ENCODE measurements around the gene KLK2. TPM values are rescaled to one million over a fixed set of nuclear protein-coding genes. Genes with fewer than 3 reads are reported as not detected.

KLK2 gene
- total RNA-seq, 1 experiment from 2014 or later, result not detected

GRCh38 chr19:50829801-50830200 lies 43.4 kb upstream of the KLK2 start:
- H3K9ac ChIP-seq (ENCODE audit: low read length), result no peak overlapping the region
- no peak overlapping the region for H3K4me2 ChIP-seq (ENCODE audit: low read length)
- H3K9me3 ChIP-seq (ENCODE audit: control insufficient read depth in 1 of 2, insufficient read depth in 1 of 2, low read depth in 1 of 2, low read length in 2 of 2), result no peaks in the 10 kb centered on the region; a peak in 1 of 4 replicates
- H3K27me3 ChIP-seq (ENCODE audit: insufficient read depth, low read length), result no peaks in the 10 kb centered on the region
- no peaks in the 10 kb centered on the region for H3K36me3 ChIP-seq (ENCODE audit: control insufficient read depth in 1 of 2, insufficient read depth in 2 of 2, low read length in 2 of 2)
- DNase-seq (ENCODE audit: low read depth, low spot score) (no peak), ATAC-seq (no peak)
- intact Hi-C loops (cut with micrococcal nuclease), result no loop called here
- RAD21 ChIA-PET (ENCODE audit: low non-redundant PET in 1 of 2, low total read pairs in 2 of 2, uncharacterized antibody in 2 of 2, unreplicated experiment in 2 of 2), result no interaction called here
- H2AFZ ChIP-seq (ENCODE audit: low read depth, low read length, poor library complexity, severe bottlenecking), result no peak overlapping the region
- H3K27ac ChIP-seq (ENCODE audit: low read depth, low read length), result no peak overlapping the region
- no peaks in the 10 kb centered on the region for H4K20me1 ChIP-seq (ENCODE audit: insufficient read depth)
- no peaks in the 10 kb centered on the region for H3K79me2 ChIP-seq (ENCODE audit: insufficient read depth, low read length)
- TF ChIP-seq RAD21 (IDR thresholded peaks at IDR 0.05; ENCODE audit: low read depth) (no peak), ZFX (IDR thresholded peaks at IDR 0.05) (no peak), POLR2AphosphoS5 (IDR thresholded peaks at IDR 0.05; ENCODE audit: low read depth, low read length) (no peak)
- BruUV-seq (replicated peaks), result no TSS peak
- no peaks in the 10 kb centered on the region for H3K9me2 ChIP-seq (ENCODE audit: insufficient read depth)
- POLR2A ChIA-PET, result no interaction called here
- H3K4me1 ChIP-seq (ENCODE audit: control insufficient read depth in 1 of 2, insufficient read depth in 2 of 2, low read length in 2 of 2), result peaks cover 1 to 2% of the 10 kb centered on the region in 2 experiments; a peak in 3 of 4 replicates
- CTCF ChIA-PET, result no interaction called here
- no peak overlapping the region for H3K4me3 ChIP-seq (replicated peaks in 1 of 2; ENCODE audit: low read depth in 1 of 2, low read length in 2 of 2)

DNA sequence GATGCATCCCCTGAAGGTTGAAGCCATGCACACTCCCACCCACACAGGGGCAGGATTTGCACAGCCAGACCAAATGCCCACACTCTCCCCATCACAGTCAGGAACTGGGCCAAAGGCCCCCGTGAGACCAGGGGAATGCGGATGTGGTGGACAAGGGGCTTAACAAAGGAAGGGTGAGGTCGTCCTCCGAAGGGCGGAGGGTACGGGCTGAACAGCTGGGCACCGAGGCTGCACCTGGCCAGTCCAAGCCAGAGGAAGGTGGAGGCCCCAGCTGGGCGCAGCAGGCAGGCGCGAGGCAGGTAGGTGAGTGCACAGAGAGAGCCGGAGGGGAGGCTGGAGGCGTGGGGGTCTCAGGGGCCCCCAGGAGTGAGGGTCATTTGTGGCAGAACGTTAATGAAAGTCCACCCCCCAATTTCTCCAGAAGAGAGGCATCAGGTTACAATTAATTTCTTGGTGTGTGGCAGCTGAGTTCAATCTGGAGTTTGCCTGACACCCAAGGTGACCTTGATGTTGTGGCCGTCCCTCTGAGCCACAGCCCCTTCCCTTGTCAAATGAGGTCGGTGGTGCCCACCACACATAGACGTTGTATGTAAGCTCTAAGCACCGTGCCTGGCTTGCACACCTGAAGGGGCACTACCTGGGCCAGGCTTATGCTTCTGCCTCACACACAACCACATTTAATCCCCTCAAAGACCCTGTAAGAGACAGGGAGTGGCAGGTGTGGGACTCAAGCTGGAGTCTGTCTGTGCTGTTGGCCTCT lies 42.8 kb upstream of the KLK2 start:
- H2AFZ ChIP-seq (ENCODE audit: low read depth, low read length, poor library complexity, severe bottlenecking), result no peak overlapping the region
- no peak overlapping the region for H3K4me3 ChIP-seq (replicated peaks in 1 of 2; ENCODE audit: low read depth in 1 of 2, low read length in 2 of 2)
- ChIA-PET CTCF (no interaction called here), RAD21 (ENCODE audit: low non-redundant PET in 1 of 2, low total read pairs in 2 of 2, uncharacterized antibody in 2 of 2, unreplicated experiment in 2 of 2) (no interaction called here), POLR2A (no interaction called here)
- H3K9ac ChIP-seq (ENCODE audit: low read length), result no peak overlapping the region
- no TSS peak for BruUV-seq (replicated peaks)
- H3K9me3 ChIP-seq (ENCODE audit: control insufficient read depth in 1 of 2, insufficient read depth in 1 of 2, low read depth in 1 of 2, low read length in 2 of 2), result no peaks in the 10 kb centered on the region; a peak in 1 of 4 replicates
- no peaks in the 10 kb centered on the region for H3K36me3 ChIP-seq (ENCODE audit: control insufficient read depth in 1 of 2, insufficient read depth in 2 of 2, low read length in 2 of 2)
- intact Hi-C loops (cut with micrococcal nuclease), result no loop called here
- no peak overlapping the region for H3K4me2 ChIP-seq (ENCODE audit: low read length)
- no peaks in the 10 kb centered on the region for H3K79me2 ChIP-seq (ENCODE audit: insufficient read depth, low read length)
- H3K4me1 ChIP-seq (ENCODE audit: control insufficient read depth in 1 of 2, insufficient read depth in 2 of 2, low read length in 2 of 2), result peaks cover 8% of the 10 kb centered on the region in 2 experiments
- ATAC-seq (no peak), DNase-seq (ENCODE audit: low read depth, low spot score) (no peak)
- H3K9me2 ChIP-seq (ENCODE audit: insufficient read depth), result no peaks in the 10 kb centered on the region
- no peak overlapping the region for H3K27ac ChIP-seq (ENCODE audit: low read depth, low read length)
- H4K20me1 ChIP-seq (ENCODE audit: insufficient read depth), result no peaks in the 10 kb centered on the region
- H3K27me3 ChIP-seq (ENCODE audit: insufficient read depth, low read length), result no peaks in the 10 kb centered on the region
- no peak for TF ChIP-seq EZH2 (IDR thresholded peaks at IDR 0.05)
- TF ChIP-seq ELF1 (IDR thresholded peaks at IDR 0.05; ENCODE audit: borderline replicate concordance, low read depth), result no peak
- TF ChIP-seq ZFX (IDR thresholded peaks at IDR 0.05), result no peak
- TF ChIP-seq SIN3A (IDR thresholded peaks at IDR 0.05; ENCODE audit: low read depth), result no peak
- no peak for TF ChIP-seq POLR2AphosphoS5 (IDR thresholded peaks at IDR 0.05; ENCODE audit: low read depth, low read length)
- no peak for TF ChIP-seq TCF7L2 (IDR thresholded peaks at IDR 0.05; ENCODE audit: borderline replicate concordance, extremely low read depth, insufficient read depth, insufficient read length)
- TF ChIP-seq RAD21 (IDR thresholded peaks at IDR 0.05; ENCODE audit: low read depth), result no peak
- TF ChIP-seq EZH2phosphoT487 (IDR thresholded peaks at IDR 0.05; ENCODE audit: borderline replicate concordance), result no peak
- TF ChIP-seq CBX3 (IDR thresholded peaks at IDR 0.05; ENCODE audit: low read depth), result no peak
- TF ChIP-seq CTCF (IDR thresholded peaks at IDR 0.05 in 2 of 3, conservative IDR thresholded peaks at IDR 0.05 in 1 of 3; ENCODE audit: borderline replicate concordance in 1 of 3, insufficient read depth in 1 of 3, low read depth in 2 of 3, low read length in 2 of 3), result no peak
- no peak for TF ChIP-seq CEBPB (IDR thresholded peaks at IDR 0.05; ENCODE audit: low read depth)
- no peak for TF ChIP-seq ZBTB33 (IDR thresholded peaks at IDR 0.05; ENCODE audit: extremely low read depth, insufficient replicate concordance, low read length)

Data from HCT116 (cell line).